ENCODE data around the gene YLPM1.

Gene YLPM1

DNA sequence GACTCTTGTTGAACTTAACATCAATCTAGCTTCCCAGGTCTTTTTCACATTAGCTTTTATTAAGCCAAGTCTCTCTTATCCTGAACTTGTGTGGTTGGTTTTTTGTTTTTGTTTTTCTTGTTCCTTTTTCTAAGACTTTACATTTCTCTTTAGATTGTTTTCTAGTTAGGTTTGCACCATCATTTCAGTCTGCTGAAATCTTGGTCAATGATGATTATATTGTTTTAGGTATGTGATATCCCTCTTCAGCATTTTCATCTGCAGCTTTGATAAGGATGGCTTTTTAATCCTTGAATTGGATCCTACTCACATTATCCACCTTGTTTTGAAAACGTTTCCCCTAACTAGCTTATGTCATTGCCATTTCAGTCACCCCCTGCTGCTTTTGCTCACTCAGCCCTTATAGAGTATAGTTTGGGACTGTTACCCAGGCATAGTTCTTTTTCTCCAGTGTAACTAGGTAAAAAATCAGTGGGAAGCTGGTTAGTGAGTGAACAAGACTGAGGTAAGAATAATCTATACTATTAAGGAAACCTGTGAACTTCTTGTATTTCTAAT, 22.0 kb downstream of the YLPM1 start:
- CTCF ChIA-PET = interaction anchor here (0.8 to 2.1 kb wide), 10 partner anchors 8 to 76 kb away, joined by 3 to 7 read pairs (median 4); partner anchors contain the start of gene YLPM1
- DNase-seq (ENCODE audit: extremely low spot score) = no peak
- TF ChIP-seq, protein P1, sequence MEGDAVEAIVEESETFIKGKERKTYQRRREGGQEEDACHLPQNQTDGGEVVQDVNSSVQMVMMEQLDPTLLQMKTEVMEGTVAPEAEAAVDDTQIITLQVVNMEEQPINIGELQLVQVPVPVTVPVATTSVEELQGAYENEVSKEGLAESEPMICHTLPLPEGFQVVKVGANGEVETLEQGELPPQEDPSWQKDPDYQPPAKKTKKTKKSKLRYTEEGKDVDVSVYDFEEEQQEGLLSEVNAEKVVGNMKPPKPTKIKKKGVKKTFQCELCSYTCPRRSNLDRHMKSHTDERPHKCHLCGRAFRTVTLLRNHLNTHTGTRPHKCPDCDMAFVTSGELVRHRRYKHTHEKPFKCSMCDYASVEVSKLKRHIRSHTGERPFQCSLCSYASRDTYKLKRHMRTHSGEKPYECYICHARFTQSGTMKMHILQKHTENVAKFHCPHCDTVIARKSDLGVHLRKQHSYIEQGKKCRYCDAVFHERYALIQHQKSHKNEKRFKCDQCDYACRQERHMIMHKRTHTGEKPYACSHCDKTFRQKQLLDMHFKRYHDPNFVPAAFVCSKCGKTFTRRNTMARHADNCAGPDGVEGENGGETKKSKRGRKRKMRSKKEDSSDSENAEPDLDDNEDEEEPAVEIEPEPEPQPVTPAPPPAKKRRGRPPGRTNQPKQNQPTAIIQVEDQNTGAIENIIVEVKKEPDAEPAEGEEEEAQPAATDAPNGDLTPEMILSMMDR (IDR thresholded peaks at IDR 0.05; ENCODE audit: control extremely low read depth, extremely low read depth, low read depth, missing control alignments) = no peak
- POLR2A ChIA-PET = no interaction called here

DNA sequence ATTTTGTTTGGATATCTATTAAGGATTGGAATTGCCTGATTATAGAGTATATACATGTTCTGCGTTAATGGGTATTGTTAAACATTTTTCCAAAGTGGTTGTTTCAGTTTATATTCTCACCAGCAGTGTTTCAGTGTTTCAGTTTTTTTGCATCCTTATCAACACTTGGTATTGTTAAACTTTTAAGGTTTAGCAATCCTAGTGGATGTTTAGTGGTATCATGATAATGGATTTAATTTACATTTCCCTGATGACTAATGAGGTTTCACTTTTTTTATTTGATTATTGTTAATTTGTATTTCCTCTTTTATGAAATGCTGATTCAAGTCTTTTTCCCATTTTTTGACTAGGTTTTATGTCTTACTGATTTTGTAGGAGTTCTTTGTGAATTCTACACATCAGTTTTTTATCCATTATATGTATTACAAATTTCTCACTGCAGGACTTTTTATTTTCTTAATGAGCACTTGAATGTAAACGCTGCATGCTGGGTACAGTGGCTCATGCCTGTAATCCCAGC, 23.7 kb downstream of the YLPM1 start:
- TF ChIP-seq, protein P1 (IDR thresholded peaks at IDR 0.05; ENCODE audit: control extremely low read depth, extremely low read depth, low read depth, missing control alignments) = no peak
- ChIA-PET POLR2A (no interaction called here), CTCF (no interaction called here)
- no peak for DNase-seq (ENCODE audit: extremely low spot score)

DNA sequence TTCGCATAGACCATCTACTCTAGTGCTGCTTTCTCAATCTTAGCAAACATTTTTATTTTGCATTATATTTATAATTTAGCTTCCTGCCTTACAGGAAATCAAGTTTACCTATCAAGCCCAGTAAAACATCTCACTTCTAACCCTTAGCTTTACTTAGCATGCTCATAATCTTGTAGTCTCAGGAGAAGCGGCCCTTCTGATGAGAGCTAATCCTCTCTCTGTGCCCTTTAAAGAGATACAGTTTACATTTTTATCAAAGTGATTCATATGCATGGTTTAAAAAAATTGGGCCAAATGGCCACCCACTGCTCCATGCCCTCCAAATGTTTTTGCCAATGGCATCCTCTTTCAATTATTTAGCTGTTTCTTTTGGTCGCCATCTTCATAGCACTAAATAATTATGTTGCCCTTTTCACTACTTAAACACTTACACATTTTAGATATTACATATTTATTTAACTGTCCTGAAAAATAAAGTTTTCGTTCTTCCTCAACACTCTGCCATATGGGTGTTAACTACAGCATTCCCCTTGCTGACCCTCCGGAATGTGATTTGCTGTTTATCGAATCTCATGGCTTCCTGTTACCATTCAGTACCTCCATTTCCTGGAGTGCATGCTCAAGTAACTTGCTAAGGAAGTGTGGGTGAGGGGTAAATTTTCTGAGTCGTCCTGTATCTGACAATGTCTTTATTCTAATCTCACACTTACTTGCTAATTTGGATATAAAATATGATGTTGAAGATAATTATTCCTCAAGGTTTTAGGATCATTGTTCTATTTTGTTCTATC, 29.3 kb downstream of the YLPM1 start:
- ChIA-PET CTCF (interaction anchor here (0.8 to 1.5 kb wide), 3 partner anchors 8 to 18 kb away, joined by 3 to 4 read pairs (median 3); no protein-coding TSS in a partner anchor), POLR2A (no interaction called here)
- TF ChIP-seq, protein P1 (IDR thresholded peaks at IDR 0.05; ENCODE audit: control extremely low read depth, extremely low read depth, low read depth, missing control alignments) = no peak
- DNase-seq (ENCODE audit: extremely low spot score) = no peak

DNA sequence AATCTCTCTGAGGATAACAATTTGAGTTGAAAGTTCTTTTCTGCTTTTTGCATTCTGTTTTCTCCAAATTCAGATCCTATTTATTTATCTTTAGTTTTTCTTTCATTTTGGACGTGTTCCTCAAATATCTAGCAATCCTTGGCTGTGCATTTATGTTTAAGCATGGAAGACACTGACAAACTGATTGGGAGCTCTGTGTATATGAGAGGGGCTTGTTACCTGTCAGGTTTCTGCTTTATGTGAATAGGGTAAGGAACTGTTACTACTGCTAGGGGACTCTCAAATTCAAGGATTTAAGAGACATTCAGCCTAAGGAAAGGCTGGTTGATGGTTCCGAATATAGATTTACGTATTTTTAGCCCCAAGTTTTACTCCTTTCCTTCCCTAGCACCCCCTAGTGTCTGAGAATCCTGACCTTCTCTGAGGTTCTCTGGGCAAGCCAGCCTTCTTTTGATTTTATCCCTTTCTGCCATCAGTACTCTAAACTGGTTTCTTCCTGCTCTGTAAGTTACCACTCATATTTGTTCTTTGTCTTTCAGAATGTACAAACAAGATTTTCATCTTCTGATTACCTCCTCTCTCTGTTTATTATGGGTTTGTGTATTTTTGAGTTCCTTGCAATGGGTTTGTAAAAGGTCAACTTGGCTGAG, 30.5 kb downstream of the YLPM1 start:
- ChIA-PET POLR2A (no interaction called here), CTCF (interaction anchor here (1.3 to 1.6 kb wide), 3 partner anchors 8 to 185 kb away, joined by 4 to 10 read pairs (median 5); no protein-coding TSS in a partner anchor)
- no peak for DNase-seq (ENCODE audit: extremely low spot score)
- TF ChIP-seq, protein P1 (IDR thresholded peaks at IDR 0.05; ENCODE audit: control extremely low read depth, extremely low read depth, low read depth, missing control alignments) = no peak

DNA sequence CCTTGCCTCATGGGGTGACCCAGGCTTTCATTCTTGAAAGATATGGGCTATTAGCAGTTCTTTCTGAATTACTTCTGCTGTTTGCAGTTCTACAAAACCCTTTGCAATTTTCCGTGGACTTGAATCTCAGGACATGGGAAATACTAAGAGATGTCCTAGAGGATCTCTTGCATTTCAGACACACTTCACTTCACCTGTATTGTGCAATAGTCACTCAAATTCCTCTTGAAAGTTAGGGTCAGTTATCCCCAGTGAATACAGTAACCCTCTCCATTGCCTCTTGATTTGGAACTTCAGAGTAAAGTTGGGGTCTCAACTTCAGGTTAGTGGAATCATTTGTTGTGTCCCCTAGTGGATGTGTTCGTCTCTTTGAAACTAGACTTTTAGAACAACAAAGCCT, 31.8 kb downstream of the YLPM1 start:
- TF ChIP-seq, protein P1 (IDR thresholded peaks at IDR 0.05; ENCODE audit: control extremely low read depth, extremely low read depth, low read depth, missing control alignments) = no peak
- DNase-seq (ENCODE audit: extremely low spot score) = no peak
- CTCF ChIA-PET = interaction anchor here (1.3 to 1.8 kb wide), 2 partner anchors 9 to 16 kb away, joined by 4 to 5 read pairs; no protein-coding TSS in a partner anchor
- POLR2A ChIA-PET = no interaction called here

DNA sequence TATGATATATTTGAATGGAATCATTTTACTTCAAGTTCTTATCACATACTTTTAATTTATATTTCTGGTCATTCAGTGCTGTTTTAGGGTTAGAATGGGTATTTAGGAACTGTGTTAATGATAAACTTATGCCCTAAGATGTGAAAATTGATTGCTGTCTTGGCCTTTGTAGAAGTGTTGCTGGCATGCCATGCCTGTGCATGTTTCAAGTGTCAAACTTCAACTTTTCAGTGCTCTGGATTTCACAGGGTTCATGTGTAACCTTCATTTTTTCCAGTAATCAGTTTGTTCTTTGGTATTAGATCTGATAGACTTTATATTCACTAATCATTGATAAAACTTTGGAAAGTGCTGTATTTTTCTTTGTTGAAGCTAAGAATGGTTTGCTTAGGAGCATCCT, 36.6 kb downstream of the YLPM1 start:
- DNase-seq (ENCODE audit: extremely low spot score) = no peak
- POLR2A ChIA-PET = no interaction called here
- TF ChIP-seq, protein P1 (IDR thresholded peaks at IDR 0.05; ENCODE audit: control extremely low read depth, extremely low read depth, low read depth, missing control alignments) = no peak
- CTCF ChIA-PET = interaction anchor here (0.8 to 1.2 kb wide), 6 partner anchors 9 to 191 kb away, joined by 3 to 4 read pairs (median 3); partner anchors contain the start of genes LTBP2 and YLPM1

Data from GM10248 (cell line).